GM21447 (cell line): Measurements from ENCODE around the gene PRPS2.

ENCODE experiments used
- ATAC-seq: cut with Tn5 transposase; IDR thresholded peaks from one replicate; pipeline ENCODE4 v1.9.1; 2021; ENCODE audit not compliant: unreplicated experiment

The PRPS2 gene

DNA sequence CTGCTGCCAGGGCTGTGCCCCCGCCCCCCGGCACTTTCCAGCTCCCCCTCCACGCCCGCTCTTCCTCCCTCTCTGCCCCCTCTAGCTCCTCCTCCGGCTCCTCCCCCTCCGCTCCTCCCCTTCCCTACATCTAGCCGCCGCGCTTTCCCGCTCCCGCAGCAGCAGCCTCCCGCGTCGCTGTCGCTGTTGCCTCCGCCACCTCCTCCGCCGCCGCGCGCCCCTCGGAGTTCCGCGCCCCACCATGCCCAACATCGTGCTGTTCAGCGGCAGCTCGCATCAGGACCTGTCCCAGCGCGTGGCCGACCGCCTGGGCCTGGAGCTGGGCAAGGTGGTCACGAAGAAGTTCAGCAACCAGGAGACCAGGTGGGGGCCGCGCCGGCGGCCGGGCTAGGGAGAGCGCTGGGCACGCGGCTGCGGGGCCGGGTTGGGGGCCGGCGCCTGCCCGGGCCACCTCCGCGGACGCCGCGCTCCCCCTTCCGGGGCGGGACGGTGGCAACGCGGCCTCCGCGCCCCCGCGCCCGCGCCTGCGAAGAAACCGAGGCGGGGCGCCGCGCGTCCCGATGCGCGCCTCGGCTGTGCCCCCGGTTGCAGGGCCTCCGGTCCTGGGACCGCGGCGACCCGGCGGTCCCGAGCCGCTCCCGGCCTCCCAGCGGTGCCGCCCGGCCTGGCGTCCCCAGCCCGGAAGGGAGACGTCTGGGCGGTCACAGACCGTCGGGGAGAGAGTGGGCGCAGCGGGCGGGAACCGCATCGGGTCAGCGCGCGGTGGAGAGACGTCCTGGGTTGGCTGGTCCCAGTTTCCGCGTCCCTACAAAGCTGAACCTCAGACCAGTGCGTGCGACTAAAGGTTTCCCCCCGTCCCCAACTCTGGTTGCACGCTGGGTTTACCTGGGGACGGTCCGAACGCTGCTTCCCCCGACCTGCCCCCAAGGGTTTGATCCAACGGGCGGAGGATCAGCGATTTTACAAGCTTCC, at the start of gene PRPS2:
TSS of gene PRPS2 (plus strand) at position 156 of the 972 bp plus-strand sequence. CDS start at position 242, 86 bp downstream.
- peak; percentile 87 for ATAC-seq

DNA sequence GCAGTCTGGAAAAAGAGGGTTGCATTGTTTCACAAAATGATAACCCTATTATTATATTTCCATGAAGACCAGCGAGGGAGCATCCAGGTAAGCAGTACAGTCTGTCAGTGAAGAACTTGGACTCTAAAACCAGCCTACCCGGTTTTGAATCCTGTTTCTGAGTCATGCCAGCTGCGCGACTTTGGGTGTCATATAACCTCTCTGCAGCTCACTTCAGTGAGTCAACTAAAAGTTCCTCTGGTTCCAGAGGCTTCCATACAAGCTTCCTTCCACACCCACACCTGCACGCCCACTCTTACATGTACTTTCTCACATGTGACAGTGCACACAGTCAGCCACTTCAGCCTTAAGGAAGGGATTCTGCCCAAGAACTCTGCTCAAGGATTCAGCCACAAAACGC, 49.8 kb upstream of the PRPS2 start:
- ATAC-seq = no peak

GRCh38 chrX:12747433-12747832, 43.8 kb upstream of the PRPS2 start:
- ATAC-seq = no peak

DNA sequence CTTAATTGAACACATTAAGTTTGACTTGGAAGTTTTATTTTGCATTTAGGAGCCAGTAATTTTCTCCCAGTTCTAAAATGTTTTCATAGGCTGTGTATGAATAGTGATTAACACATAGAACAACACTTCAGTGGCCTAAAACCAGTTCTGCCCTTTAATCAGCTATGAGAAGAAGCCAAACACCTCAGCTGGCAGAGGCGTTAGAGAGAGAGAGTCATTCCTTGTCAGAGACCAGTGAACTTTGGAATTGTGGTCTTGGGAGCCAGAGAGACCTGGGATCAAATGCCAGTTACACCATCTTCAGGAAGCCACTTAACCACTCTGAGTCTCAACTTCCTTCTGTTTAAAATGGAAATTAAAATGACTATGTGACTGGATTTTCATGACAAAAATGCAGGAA, 39.3 kb upstream of the PRPS2 start:
- no peak for ATAC-seq

GRCh38 chrX:12753366-12753765, 37.8 kb upstream of the PRPS2 start:
- ATAC-seq = no peak

- ATAC-seq = no peak
These were observed 32.9 kb upstream of the PRPS2 start for GRCh38 chrX:12758291-12758690.

- no peak for ATAC-seq
These were observed 23.4 kb upstream of the PRPS2 start for GRCh38 chrX:12767856-12768255.

DNA sequence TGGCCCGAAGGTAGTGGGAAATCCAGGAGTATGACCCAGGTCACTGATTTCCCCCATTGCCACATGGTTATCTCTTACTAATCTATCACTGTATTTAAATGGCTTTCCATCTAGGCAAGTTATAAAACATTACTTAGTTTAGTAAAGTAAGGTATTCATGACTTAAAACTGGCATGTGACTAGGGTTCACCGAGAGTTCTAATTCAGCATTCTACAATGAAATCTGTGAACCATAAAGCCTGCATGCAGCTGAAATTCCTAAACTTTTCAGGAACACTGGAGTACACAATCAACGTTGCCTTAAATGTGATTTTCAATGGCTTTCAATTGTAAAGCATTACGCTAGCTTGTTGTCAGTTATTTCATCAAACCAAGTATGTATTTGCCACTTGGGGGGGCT, 22.7 kb upstream of the PRPS2 start:
- ATAC-seq = no peak

- ATAC-seq = no peak
These were observed 20.8 kb upstream of the PRPS2 start for GRCh38 chrX:12770440-12770839.

GRCh38 chrX:12771445-12772069, 19.7 kb upstream of the PRPS2 start:
- ATAC-seq = peak; percentile 99

- no peak for ATAC-seq
These were observed 13.5 kb upstream of the PRPS2 start for GRCh38 chrX:12777670-12778069.

- no peak for ATAC-seq
These were observed 11.7 kb upstream of the PRPS2 start for GRCh38 chrX:12779534-12779933.

- no peak for ATAC-seq
These were observed 2.6 kb upstream of the PRPS2 start for GRCh38 chrX:12788645-12789044.

DNA sequence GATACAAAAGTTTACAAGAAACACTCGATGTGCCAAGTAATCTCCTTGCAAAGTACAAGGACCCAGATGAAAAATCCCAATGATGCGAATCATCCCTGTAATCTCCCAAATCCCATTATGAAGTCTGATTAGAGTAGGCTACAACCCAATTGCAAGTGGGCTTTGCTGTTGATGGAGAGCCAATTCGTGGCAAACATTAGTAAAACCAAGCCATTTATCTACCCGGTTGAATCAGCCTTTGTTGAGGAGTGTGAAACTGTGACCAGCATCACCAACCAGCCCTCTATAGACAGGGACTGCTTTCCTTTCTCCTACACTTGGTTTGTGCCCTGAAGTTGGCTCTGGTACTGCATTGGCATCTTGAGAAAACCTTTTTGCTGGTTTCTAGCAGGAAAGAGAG, 1.2 kb upstream of the PRPS2 start:
- ATAC-seq = no peak

- ATAC-seq = peak; percentile 21
These were observed 341 bp upstream of the PRPS2 start for GRCh38 chrX:12790885-12791256.

DNA sequence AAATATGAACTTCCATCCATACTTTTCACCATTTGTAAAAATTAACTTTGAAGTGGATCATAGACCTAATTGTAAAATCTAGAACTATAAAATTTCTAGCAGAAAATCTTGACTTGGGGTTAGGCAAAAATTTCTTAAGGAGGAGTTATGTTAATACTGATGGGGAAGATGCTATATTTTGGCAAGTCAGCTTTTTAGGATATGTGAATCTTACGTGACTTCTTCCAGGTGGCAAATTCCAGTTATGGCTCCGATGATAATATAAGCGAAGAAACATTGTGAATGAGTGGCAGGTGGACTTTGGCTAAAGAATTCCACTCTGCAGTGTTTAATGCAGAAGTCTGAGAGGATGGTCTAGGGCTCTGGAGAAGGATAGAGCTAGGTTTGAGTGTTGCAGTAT, 1.5 kb downstream of the PRPS2 start:
- no peak for ATAC-seq

GRCh38 chrX:12794654-12795053, 3.4 kb downstream of the PRPS2 start:
- no peak for ATAC-seq

DNA sequence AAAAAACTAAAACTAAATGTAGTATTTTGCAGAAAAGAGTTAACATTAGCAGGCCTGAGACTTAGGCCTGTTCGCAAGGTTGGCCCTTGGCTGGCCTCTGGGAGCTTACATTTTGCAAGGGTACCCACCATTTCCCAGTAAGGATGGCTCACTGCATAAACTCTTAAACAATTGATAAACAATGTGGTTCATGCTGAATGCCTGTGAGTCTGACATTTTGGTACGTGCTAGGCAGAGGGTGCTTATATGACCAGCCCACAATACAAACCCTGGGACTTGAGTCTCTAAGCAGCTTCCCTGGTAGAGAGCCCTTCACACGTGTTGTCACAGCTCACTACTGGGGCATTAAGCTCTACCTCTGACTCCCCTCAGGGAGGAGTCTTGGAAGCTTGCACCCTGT, 7.4 kb downstream of the PRPS2 start:
- ATAC-seq = no peak

DNA sequence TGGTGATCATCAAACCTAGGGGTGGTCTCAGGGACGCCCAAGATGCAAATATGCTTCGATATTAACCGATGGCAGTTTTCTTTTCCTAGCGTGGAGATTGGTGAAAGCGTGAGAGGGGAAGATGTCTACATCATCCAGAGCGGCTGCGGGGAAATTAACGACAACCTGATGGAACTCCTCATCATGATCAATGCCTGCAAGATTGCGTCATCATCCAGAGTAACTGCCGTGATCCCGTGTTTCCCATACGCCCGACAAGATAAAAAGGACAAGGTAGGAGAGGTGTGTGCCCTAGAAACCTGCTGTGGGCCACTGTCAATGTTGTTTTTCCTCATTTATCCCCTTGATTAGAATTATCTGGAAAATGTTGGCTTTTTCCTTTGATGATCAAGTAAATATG, 7.9 kb downstream of the PRPS2 start:
- ATAC-seq = no peak

DNA sequence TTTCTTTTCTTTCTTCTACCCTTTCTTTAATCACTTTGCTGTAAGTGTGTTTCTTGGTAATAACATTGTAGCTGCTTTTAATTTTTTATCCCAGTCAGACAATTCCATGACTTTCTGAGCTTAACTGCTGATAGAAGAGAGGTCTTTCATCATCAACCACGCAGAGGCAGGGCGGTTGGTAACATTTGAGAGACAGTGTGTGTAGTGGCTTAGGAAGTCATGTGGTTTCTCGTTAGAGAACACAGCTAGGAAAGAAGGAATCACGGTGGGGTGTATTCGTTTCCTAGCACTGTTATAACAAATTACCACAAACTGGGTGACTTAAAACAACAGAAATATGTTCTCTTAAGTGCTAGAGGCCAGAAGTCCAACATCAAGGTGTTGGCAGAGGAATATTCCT, 11.5 kb downstream of the PRPS2 start:
- ATAC-seq = no peak

DNA sequence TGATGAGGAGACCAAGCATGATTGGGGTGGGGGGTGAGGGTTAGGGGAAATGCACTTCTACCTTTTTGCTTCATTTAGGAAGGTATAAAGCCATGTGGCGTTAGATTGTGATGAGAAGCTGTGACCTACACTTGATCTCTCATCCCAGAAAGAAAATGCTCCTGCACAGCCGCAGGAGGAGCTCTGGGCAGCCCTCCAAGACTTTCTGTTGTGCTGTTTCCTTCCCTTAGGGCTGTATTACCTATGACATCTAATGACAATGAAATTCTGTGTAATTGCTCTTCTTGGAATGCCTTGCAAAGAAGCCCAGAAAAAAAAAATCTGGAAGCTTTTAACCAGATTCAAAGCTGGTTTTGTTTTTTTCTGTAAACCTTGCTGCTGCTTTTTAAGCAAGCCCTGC, 13.4 kb downstream of the PRPS2 start:
- no peak for ATAC-seq

DNA sequence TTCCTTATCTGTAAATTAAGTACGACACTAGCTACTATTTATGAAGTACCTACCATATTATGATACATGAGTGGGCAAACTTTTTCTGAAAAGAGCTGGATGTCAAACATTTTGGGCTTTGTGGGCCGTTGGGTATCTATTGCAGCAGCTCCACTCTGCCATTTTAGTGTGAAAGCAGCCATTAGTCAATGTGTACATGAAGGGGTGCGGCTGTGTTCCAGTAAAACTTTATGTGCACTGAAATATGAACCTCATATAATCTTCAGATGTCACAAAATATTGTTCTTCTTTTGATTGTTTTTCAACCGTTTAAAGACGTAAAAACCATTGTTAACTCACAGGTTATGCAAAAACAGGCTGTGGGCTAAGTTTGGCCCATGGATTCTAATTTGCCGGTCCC, 14.1 kb downstream of the PRPS2 start:
- no peak for ATAC-seq
